Measurements from ENCODE around the gene SF3A1.
A peak's percentile ranks its signal among the peaks of the same experiment; 100 is the strongest.

Gene SF3A1

DNA sequence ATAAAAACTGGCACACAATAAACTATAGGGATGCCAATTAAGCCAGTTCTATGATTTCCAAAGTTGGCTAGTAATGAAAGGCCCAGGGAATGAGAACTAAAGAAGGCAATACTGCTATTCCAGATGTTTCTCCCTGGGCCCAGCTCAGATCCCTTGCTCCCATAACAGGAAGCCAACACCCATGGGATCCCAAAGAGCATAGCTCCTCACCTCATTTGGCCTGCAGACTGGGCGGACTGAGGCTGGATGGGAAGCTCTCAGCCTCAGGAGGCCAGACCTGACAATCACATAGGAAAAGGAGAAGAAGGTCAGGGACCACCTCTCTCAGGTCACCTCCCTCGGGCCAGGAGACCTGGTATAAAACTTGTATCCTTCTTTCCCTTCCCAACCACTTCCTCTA is 35.2 kb downstream of the SF3A1 start:
- DNase-seq = no peak

DNA sequence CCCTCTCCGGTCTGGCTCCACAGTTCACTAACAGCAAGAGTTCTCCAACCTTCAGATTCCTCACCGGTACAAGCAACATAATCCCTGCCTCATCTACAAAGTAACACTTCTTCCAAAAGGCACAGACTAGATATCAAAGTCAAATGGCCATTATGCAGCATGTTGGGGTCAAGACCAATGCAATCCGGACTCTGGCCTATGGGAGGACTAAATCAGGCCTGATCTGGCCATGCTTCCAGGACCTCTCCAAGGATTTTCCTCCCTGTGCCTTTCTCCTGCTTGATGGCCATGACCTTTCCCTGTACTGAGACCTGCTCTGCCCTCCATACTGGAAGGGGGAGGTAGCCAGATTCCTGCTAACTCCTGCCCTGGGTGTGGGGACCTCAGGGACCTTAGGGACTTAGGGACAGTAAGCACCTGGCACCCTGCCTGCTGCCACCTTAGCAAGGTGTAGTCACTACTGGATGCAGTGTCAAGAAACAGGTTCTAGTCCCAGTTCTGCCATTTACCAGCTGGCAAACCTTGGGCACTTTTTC is 36.6 kb downstream of the SF3A1 start:
- DNase-seq = no peak

DNA sequence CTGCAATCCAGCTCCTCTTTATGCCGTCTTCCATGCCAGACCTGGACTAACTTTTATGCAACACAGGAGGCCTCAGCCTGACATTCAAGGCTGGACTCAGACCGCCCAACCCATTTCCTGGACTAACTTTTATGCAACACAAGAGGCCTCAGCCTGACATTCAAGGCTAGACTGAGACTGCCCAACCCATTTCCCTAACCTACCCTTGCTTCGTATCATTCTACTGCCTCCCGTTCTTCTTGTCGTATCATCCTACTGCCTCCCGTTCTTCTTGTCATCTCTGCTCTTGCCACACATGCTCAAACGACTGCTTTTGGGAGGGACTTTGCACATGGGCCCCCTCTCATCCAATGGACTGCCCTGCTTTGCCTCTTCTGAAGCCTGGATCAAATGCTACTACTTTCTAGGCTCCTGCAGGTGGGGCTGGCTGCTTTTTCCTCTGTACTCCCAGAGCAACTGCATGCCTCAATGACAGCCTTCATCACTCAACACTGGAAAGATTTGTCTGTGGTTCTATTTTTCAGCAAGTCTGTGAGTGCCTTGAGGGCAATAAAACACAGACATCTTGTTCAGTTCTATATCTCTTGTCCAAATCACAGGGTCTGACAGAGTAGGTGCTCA is 37.8 kb downstream of the SF3A1 start:
- no peak for DNase-seq

DNA sequence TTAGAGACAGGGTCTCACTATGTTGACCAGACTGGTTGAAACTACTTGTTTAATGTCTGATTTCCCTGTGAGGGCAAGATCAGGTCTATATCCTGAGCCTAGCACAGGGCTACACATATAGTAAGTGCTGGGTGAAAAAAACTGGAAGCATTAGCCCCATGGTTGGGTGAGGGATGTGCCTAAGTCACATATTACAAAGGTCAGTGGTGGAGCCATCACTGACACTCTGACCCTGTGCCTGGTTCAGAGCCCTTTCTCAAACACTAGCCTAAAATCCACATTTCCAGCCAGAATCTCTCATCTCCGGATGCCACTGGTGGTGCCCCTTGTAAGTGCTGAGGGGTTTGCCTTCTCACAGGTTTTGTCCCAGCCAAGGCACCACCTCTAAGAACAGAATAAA is 38.9 kb downstream of the SF3A1 start:
- DNase-seq = no peak

DNA sequence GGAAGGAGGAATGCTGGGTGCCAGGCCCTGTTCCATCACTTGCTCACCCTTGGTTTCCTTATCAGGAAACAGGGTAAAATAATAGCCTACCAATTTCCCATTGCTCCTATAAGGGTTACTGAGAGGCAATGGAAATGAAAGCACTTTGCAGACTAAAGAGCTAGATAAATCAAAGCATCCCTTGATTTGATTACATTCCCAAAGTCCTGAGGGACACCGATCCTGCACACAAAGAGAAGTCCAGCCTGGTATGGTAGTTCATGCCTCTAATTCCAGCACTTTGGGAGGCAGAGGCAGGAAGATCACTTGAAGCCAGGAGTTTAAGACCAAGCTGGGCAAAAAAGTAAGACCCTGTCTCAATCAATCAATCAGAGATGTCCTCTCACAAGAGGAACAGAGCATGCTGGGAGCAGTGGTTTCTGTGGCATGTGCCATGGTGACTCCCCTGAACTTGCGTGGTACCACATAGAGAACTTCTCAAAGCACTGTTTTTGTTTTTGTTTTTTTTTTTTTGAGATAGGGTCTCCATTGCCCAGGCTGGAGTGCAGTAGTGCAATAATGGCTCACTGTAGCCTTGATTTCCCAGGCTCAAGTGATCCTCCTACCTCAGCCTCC is 40.6 kb downstream of the SF3A1 start:
- no peak for DNase-seq

DNA sequence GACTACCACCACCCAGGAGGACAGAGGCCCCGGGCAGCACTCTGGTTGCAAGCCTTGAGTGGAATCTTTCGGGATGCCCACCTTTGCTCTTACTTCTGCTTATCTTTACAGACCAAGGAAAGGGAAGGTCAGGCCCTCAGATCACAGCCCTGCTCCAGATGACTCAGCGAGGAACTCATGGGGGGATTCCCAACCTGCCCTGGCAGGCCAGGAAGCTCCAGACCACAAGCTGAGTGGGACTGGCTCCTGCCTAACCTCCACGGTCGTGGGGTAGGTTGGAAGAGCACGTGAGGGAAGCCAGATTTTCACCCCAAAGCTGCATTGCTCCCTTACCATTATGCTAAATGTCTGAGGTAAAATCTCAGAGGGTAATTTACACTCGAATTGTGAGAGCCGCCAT is 41.8 kb downstream of the SF3A1 start:
- peak; percentile 42 for DNase-seq

DNA sequence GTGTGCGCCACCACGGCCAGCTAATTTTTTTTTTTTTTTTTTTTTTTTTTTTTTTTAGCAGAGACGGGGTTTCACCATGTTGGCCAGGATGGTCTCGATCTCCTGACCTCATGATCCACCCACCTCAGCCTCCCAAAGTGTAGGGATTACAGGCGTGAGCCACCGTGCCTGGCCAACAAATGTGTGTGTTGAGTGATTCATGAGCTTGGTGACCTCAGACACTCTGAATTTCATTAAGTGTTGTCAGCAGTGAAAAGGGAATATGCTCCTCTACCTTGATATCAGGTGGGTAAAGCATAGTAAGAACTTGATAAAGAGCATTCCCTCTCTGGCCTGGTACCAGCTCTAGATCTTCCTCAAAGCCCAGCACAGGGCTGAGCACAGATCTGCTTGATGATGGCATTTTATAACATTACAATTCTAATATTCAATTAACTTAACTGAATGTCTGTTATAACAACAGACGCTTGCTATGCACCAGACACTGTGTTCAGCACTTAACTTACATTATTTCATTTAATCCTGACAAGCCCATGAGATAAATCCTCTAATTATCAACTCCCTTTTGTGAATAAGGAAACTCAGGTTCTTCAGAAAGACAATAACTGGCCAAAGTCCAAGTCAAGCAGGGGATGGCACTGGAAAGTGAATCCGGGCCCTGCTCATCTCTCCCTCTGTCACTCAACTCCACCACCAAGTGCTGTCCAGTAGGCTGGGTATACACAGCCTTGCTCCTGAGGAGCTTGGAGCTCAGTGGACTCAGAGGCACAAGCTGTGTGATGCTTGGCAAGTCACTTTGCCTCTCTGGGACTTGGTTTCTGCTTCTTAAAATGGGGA is 42.9 kb downstream of the SF3A1 start:
- DNase-seq = no peak

DNA sequence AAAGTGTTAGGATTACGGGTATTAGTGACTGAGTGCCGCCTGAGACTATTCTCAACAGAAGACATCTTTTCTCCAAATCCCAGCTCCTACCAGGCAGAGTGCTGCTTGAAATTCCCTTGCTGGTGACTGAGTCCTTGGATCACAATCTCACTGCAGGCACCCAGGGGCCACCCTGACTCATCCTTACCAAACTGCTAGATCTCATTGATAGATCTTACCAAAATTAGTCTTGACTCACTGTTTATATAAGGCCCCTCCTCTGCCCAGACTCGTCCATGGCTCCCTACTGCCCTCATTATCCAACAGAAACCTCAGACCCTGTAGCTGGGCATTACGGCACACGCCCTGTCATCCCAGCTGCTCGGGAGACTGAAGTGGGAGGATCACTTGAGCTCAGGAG is 44.6 kb downstream of the SF3A1 start:
- no peak for DNase-seq

DNA sequence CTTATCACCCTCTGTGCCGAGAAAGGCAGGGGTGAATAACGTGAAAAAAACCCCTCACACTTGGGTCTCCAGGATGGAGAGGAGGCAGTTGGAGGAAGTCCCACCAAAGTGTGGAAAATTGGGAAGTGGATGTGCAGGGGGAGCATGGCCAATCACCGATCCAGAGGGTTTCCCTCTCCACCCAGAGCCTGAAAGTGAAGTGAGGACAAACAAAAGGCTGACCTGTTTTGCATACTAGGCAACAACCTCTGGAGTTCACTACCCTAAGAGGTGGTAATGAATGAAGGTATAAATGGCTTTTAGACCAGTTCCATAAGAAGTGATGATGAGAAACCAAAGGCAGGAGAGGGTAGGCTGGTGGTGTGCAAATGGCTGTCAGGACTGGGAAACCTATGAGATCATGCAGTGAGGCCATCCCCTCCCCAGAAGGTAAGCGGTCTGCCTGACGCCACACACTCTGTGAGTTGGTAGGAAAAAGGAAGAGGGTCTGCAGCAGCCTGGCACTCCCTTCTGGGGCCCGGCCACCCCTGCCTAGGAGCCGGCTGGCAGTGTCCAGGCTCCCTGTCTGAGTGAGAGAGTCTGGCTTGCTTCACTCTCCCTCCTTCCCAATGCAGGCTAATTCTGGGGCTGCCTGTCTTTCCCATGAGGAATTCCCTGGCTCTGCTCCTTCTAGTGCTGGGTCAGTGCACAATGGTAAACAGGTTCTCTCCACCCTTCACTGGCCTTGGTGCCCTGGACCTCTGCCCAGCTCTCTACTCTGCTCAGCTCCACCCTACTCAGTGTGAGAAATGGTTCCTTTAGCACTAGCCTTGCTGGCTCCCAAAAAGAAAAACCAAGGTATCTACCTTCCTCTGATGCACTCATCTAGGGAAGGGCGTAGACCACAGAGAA is 45.6 kb downstream of the SF3A1 start:
- no peak for DNase-seq

DNA sequence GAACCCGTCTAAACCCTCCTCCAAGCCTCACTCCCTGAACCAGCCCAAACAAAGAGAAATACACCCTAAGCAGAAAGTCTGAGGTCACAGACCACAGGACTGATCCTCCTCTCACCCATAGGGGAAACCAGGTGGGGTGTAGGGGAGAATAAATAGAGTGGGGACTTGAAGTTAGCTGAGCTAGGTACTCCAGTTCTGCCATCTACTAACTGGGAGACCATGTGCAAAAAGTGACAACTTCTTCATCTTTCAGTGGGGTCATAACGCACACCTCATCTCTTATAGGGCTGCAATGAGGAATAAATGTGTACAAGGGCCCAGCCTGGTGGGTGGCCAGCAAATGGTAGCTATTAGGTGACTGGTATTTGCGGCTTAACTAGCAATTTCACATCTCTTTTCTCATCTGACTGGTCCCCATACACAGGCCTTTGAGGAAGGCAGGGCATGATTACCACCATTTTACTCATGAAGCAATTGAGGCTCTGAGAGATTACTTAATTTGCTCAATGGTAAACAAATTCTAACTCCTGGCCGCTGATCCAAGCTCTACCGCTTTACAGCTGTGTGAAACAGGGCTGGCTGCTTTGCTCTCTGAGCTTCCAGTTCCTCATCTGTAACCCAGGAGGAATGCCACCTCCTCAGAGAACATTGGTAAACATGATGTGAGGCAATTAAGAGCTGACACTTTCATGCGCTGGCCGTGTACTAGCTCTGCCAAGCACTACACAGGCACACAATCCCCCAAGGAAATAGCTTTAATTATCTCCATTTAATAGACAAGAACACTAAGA is 46.5 kb downstream of the SF3A1 start:
- DNase-seq = no peak

DNA sequence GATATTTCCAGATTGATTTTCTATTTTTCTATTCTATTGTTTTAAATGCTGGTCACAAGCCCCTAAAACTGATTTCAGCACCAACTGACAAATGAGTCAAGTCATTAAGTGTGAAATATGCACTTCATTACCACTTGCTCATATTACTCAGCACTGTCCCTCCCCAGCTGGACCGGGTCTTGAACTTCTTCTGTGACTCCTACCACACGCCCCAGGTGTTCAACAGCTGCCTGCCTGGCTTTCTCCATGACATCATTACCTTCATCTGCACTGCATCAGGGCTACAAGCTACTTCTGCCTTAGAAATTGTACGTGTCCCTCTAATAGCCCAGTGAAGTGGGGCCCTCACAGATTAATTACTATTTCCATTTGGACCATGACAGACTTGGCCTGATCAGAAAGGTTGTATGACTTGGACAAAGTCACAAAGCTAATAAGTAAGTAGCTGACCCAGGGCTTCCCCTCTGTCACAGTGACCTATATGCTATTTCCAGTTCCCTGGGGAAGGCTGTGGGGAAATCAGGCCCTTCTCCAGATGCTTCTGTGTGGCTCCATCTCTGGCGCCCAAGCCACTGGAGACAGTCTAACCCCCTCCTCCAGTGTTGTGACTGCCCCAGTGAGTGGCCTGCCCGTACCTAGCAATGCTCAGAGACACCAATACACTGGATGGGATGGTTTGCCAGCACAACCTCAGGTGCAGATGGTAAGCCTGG is 48.0 kb downstream of the SF3A1 start:
- DNase-seq = no peak

DNA sequence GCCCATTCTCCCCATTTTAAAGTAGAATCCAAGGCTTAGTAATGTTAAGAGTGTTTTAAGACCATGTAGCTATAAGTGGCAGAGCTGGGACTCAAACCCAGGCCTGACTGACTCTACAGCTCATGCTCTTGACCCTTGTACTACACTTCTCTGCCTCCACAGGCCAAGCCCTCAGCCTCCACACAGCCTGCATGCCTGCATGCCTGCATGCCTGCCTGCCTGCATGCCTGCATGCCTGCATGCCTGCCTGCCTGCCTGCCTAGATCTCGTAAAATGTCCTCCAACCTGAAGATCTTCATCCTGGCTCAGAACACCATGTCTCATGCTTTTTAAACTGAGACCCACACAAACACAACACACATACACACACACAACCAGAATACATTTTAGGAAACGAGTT is 48.6 kb downstream of the SF3A1 start:
- no peak for DNase-seq

DNA sequence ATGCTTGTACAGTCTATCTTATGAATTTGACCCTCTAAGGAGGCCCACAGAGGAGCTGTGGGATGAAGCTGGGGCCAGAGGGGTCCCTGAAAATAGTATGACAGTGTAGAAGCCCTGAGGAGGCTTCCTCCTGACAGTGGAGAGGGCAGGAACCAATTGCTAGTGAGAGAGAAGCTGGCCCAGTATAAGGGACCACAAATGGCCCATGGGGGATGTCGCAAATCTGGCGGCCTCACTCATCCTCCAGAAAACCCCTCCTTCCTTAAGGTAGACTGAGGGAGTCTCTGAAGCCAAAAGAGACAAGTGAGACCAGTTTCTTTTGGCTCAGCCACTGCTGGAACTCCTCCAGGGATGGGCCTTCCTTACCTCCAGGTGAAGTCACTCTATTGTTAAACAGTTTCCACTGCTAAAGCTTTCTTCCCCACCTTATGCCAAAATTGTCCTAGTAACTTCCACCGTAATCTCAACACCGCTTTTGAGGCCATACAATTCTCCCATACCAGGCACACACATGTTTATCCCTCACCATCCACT is 49.6 kb downstream of the SF3A1 start:
- DNase-seq = no peak

DNA sequence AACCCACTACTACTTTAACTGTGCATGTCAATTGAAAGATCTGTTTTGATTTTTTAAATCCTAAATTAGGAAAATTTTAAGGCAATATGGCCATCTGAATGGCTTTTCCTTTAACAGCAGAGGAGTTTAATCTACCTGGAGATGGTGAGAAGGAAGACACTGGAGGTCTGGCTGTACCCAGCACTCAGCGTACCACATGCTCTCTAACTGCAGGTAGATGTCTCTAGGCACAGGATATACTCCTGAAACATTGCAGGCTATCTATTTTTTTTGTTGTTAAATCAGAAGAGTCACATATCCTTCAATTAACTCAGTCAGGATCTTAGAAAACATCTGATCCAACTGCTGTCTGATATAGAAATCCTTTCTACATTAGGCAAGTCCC is 50.1 kb downstream of the SF3A1 start:
- DNase-seq = no peak

DNA sequence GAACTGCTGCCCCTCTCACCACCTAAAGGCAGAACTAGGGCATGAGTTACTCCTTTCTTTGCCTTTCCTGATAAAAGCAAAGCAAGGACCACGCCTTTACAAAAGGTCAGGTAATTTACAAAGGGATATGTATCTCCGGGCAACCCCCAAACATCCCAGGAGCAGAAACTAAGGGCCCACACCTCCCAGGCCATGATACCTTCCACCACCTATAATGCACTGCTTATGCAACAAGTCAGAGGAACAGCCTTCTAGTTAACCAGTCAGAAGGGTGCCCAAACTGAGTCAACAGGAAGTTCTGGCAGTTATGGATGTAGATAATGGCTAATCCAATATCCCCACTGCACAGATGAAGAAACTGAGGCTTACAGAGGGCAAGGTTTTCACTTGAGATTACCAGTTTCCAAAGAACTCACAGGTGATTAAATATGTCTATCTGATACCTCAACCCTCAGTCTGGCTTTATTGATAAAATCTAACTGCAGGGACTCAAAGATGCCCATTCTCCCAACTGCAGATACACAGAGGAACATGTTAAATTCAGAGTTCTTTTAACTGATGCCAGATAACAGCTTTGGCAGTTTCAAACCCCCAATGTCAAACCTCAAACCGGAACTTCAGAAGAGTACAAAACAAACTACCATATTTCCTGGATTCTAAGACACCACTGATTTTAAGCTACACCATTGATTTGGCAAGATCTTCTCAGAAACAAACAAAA is 50.6 kb downstream of the SF3A1 start:
- no peak for DNase-seq

DNA sequence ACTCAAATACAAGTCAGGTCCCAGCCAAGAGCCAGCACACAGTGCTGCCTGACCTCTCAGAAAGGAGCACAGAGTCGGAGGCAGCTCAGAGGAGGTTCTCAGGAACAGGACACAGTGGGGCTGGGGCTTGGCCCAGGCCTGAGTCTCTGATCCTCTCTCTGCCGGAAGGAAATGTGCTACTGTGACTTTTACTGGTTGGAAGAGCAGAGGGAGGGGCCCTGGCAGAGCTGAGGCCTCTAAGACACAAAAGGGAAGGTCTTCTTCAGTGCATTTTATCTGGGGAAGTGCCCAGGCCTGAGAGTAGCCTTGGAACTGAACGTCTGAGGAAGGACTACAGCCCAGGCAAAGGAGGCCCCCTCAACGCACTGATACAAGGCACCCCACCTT is 51.2 kb downstream of the SF3A1 start:
- DNase-seq = peak; percentile 33

DNA sequence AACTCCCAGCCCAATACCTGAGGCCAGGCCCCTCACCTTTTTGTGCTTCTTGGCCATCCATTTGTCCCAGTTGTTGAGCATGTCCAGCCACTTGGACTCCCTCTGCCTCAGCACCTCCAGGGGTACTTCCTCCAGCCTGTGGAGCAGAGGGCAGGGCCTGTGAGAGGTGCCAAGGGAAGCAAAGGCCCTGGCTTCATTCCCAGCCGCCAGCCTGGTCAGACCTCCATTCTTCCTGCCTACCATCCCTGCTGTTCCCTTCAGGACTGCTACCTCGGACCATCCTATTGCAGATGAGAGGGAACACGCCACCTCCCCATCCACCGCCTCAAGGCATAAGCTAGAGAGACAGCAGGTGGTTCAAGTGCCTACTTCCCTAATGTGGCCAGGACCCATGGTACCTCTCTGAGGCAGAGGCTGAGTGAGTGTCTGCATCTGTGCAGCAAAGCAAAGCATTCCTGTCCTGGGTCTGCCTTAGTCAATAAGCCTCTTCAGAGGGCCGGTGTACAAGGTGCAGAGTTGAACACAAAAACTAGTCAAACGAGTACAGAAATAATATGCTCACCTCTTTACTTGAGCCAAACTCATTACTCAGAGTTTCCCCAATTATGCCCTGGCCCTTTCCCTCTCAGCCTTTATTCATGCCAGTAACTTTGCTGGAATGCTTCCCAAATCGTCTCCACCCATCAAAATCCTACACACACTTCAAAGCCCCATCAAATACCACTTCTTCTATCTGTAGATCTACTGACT is 52.0 kb downstream of the SF3A1 start:
- DNase-seq = no peak

DNA sequence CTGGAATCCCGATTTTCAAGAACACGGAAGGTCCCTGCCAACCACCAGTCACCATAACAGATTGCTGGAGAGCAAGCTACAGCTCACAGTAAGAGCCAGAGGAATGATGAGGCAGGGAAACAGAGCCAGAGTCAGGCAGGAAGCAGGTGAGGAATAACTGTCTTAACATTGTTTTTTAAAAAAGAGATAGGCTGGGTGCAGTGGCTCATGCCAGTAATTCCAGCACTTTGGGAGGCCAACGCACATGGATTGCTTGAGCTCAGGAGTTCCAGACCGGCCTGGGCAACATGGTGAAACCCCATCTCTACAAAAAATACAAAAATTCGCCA is 53.9 kb downstream of the SF3A1 start:
- DNase-seq = no peak

DNA sequence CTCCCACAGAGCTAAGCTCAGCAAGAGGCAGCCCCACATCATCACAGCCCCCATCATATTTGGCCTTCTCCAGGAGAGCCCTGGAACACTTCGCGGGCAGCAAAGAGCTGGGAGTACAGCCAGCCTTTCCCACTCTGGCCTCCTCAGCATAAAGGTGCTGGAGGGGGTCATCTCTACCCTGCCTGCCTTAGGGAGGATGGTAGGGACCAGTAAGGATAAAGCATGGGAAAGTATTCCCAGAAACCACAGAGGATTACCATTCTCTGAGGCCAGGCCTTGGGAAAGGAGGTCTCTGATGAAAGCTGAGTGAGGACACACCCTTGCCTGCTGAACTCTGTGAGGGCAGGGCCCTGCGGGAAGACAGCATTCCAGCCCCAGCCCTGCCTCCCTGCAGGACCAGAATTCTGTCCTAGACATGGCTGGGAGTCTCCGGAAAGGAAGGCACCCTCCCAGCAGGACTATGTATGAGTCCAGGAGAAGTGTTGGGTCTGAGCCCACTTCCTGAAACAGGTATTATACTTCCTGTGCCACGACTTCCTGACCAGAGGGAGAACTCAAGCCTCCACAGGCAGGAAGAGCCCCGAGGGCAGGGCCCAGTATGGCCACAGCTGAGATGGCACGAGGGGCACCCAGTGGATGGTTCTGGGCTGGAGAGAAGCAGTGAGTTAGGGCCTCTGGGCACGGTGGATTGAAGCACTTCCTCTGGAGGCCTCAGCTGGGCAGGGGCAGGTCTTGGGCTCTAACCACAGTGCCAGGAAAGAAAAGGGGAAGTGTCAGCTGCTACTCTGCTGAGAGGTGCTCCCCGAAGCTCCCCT is 54.5 kb downstream of the SF3A1 start:
- DNase-seq = no peak

All from T-helper 9 cell (primary cell).